NCI-H2196 treated with DMSO at 0.1 percent for 48 hours (cell line): ENCODE measurements around the gene GPR82.
"Not testable (repeated sequence)": the region's sequence is repeated elsewhere in the genome, so short reads cannot be mapped to it uniquely, and the experiment has no call there.

Experiments used
- DNase-seq: peaks from one replicate; lab custom pipeline; 2025; ENCODE audit not compliant: unreplicated experiment; lab: John Stamatoyannopoulos, UW

GPR82 gene

GRCh38 chrX:41718481-41719235, 5.3 kb upstream of the GPR82 start:
- DNase-seq = no peak

GRCh38 chrX:41719610-41720009, 4.4 kb upstream of the GPR82 start:
- DNase-seq = not testable (repeated sequence)

GRCh38 chrX:41720125-41720779, 3.7 kb upstream of the GPR82 start:
- no peak for DNase-seq

GRCh38 chrX:41721590-41721989, 2.4 kb upstream of the GPR82 start:
- no peak for DNase-seq

- no peak for DNase-seq
Measured at GRCh38 chrX:41722214-41722613, 1.8 kb upstream of the GPR82 start.

GRCh38 chrX:41722816-41723618, 964 bp upstream of the GPR82 start:
- DNase-seq = no peak

GRCh38 chrX:41728125-41728524, 4.1 kb downstream of the GPR82 start:
- DNase-seq = no peak

GRCh38 chrX:41730081-41730480, 6.1 kb downstream of the GPR82 start:
- DNase-seq = no peak

GRCh38 chrX:41732260-41732659, 8.3 kb downstream of the GPR82 start:
- no peak for DNase-seq

- no peak for DNase-seq
Measured at GRCh38 chrX:41733939-41734338, 10.0 kb downstream of the GPR82 start.

- no peak for DNase-seq
Measured at GRCh38 chrX:41734530-41734929, 10.5 kb downstream of the GPR82 start.

GRCh38 chrX:41737065-41737464, 13.1 kb downstream of the GPR82 start:
- DNase-seq = no peak

GRCh38 chrX:41739871-41740270, 15.9 kb downstream of the GPR82 start:
- no peak for DNase-seq

GRCh38 chrX:41750716-41751115, 26.7 kb downstream of the GPR82 start:
- no peak for DNase-seq

- no peak for DNase-seq
Measured at GRCh38 chrX:41758401-41758800, 34.4 kb downstream of the GPR82 start.

GRCh38 chrX:41759817-41760216, 35.8 kb downstream of the GPR82 start:
- no peak for DNase-seq

- no peak for DNase-seq
Measured at GRCh38 chrX:41761169-41761568, 37.2 kb downstream of the GPR82 start.

- no peak for DNase-seq
Measured at GRCh38 chrX:41761702-41762101, 37.7 kb downstream of the GPR82 start.

GRCh38 chrX:41779030-41779564, 55.1 kb downstream of the GPR82 start:
- DNase-seq = no peak
